OCI-M2 (cell line): ENCODE measurements around the gene EMP3.
"Not testable (repeated sequence)": the region's sequence is repeated elsewhere in the genome, so short reads cannot be mapped to it uniquely, and the experiment has no call there.

ENCODE experiments used
- DNase-seq: peaks from one replicate; lab custom pipeline; 2025; ENCODE audit not compliant: unreplicated experiment; lab: John Stamatoyannopoulos, UW

Gene EMP3

DNA sequence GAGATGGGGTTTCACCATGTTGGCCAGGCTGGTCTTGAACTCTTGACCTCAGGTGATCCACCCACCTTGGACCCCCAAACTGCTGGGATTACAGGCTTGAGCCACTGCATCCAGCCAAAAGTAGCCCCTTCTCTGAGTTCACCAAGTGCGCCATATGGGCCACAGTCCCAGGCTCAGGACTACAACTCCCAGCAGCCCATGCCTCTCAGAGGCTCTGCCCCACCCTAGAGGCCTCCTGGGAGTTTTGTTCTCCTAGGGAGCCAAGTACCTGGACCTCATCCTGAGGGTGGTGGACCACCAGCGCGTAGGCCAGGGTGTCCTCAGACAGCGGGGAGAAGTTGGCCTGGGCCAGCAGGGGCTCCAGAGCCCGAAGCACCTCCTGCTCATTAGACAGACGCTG, 19.5 kb downstream of the EMP3 start:
- DNase-seq: no peak

GRCh38 chr19:48346191-48346590, 20.8 kb downstream of the EMP3 start:
- no peak for DNase-seq

DNA sequence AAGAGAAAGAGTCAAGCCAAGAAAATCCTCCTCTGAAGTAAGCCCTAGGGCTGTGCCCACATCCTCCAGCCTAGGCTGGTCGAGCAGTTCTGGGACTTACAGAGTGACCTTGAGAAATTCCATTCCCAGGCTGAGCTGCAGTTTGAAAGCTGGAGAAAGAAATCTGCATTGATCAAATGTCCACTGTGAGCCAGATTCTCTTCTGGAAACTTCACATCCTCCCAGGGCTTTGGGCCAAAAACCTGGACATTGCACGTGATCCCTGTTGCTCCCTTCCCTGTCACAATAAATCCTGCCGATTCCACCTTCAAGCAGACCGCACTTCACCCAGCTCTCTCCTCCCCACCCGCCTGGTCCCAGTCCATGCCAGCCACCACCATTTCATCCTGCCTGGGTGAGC, 22.7 kb downstream of the EMP3 start:
- DNase-seq: no peak

DNA sequence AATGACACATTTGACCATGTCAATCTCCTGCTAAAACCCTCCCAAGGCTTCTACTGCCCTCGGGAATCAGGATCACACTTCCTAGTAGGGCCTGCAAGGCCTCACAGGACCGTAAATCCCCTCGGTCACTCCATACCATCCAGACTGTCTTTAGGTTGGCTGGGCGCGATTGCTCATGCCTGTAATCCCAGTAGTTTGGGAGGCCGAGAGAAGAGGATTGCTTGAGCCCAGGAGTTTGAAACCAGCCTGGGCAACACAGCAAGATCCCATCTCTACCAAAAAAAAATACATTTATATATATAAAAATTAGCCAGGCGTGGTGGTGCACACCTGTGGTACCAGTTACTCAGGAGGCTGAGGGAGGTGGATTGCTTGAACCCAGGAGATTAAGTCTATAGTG, 23.4 kb downstream of the EMP3 start:
- DNase-seq: no peak

GRCh38 chr19:48350856-48351255, 25.5 kb downstream of the EMP3 start:
- no peak for DNase-seq

- DNase-seq: no peak
Observed at GRCh38 chr19:48351341-48351752, 26.0 kb downstream of the EMP3 start.

DNA sequence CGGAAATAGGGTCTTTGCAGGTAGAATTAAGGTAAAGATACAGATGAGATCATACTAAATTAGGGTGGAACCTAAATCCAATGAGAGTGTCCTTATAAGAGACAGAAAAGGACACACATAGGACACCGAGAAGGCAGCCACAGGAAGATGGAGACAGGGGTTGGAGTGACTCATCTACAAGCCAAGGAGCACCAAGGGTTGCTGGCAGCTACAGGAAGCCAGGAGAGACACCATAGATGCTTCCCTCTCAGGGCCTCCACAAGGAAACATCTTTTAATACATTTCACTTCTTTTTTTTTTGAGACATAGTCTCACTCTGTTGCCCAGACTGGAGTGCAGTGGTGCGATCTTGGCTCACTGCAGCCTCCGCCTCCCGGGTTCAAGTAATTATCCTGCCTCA, 28.3 kb downstream of the EMP3 start:
- no peak for DNase-seq

- DNase-seq: no peak
Observed at GRCh38 chr19:48354332-48354992, 29.1 kb downstream of the EMP3 start.

DNA sequence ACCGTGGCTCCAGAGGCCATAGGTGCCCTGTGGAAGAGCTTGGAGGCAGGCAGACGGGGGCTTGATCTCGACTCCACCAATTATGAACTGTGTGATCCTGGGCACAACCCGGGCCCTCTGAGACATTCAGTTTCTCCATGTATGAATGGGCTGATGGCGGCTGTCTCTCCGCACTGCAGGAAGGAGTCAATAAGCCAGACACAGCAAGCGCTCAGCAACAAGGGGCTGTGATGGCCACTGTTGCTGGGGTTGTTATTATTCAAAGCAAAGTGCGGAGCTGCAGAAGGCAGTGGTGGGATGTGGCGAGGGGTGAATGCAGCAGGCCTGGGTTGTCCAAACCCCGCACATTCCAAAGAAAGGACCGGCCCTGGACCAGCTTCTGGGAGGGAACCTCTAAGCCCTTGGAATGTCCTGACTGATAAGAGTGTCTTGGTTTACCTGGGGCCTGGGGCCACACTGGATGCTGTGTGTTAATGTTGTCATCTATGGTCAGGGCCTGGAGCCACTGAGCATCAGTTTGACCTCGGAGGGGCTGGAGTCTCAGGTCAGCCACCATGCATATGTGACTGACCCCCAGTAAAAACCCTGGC, 30.1 kb downstream of the EMP3 start:
- DNase-seq: no peak

DNA sequence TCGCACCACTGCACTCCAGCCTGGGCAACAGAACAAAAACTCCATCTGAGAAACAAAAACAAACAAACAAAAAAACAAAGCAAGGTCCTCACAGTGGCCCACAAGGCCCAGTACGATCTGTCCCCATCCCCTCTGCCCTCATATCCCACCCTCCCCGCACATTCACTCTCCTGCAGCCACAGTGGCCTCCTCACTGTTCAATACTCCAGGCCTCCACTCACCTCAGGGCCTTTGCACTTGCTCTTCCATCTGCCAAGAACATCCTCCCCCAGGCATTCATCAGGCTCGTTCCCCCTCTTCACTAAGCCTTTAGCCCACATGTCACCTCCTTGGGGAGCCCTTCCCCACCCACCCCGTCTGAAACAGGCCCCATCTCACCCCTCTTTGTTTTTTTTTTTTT, 33.8 kb downstream of the EMP3 start:
- no peak for DNase-seq

DNA sequence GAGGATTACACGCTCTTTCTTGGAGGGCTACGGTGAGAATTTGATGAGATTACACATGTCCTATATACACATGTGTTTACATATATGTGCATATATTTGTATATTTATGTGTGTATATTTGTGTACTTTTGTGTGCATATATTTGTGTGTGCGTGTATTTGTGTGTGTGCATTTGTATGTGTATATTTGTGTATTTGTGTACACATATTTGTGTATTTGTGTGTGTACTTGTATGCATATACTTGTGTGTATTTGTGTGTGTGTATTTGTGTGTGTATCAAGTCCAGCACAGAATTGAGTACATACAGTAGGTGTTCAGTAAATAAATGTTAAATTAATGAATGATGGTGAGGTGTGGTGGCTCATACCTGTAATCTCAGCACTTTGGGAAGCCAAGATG, 36.6 kb downstream of the EMP3 start:
- DNase-seq: no peak

- DNase-seq: peak; percentile 65
Observed at GRCh38 chr19:48362716-48363499, 37.6 kb downstream of the EMP3 start.

DNA sequence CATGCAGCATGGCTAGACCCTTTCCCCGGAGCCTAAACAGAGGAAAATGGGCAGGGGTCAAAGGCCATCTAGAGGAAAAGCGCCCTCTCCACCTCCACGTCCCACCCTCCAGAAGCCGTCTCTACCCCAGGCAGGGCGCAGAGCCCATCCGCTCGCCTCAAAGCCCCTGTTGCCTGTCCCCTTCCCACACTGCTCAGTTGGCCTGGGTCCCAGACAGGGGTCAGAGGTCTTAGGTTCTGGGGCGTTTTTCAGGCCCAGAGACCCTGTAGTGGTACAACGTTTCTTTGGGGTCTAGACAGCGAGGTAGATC, 38.1 kb downstream of the EMP3 start:
- no peak for DNase-seq

GRCh38 chr19:48363810-48364597, 38.7 kb downstream of the EMP3 start, which contains the start of the genes SYNGR4 and TMEM143:
Gene SYNGR4 (plus strand): TSS chr19:48364367. CDS start chr19:48365843, 1,476 bp downstream.
Gene TMEM143 (minus strand): TSS chr19:48363940. CDS start chr19:48363920, 20 bp downstream.
- peak; percentile 99 for DNase-seq

- DNase-seq: no peak
Observed at GRCh38 chr19:48364598-48365348, 39.4 kb downstream of the EMP3 start.

DNA sequence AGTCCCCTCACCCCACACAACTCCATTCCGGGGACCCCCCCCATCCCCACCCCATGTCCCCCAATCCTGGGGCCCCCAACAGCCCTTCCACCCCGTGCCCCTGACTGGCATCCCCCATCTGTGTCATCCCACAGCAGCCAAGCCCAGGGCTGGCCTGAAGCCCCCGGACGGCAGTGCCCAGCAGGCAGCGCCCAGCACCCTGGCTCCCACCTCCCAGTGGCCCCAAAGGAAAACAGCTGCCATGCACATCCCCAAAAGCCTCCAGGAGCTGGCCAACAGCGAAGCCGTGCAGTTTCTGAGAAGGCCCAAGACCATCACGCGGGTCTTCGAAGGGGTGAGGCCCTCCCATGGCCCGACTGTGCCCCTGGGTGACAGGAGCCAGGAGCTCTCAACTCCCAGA, 40.2 kb downstream of the EMP3 start:
- no peak for DNase-seq

DNA sequence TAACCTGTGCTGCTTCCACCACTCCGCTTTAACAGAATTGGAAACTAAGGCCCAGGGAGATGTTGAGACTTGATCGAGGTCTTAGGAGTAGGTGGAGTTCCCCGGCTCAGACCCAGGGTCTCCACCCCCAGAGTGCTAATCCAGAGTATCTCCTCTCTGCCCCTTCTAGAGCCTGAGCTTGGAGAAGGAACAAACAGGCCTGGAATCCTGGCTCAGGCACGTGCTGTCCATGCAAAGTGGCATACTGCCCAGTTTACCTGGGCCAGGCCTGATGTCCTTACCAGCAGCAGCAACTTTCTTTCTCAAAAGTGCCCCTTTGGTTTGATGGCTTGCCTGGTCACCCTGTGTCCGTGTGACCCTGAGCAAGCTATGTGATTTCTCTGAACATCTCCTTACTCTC, 42.5 kb downstream of the EMP3 start:
- DNase-seq: no peak

DNA sequence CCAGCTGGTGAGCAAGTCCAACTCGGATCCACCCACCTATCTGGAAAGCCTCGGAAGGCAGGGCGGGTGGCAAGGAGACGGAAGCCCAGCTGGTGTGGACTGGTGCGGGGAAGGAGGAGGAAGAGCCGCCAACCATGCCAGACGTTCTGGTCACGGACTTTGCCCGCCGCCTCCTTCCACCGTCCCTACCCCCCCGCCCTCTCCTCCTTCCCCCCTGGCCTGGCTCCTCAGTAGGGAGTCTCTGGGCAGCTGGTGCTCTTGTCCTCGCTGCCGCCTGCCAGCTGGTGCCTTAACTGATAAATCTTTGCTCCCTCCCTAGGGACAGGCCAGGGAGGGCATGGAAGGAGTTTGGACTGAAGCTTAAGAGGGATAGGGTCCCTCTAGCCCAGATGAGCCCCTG, 43.6 kb downstream of the EMP3 start:
- DNase-seq: no peak

DNA sequence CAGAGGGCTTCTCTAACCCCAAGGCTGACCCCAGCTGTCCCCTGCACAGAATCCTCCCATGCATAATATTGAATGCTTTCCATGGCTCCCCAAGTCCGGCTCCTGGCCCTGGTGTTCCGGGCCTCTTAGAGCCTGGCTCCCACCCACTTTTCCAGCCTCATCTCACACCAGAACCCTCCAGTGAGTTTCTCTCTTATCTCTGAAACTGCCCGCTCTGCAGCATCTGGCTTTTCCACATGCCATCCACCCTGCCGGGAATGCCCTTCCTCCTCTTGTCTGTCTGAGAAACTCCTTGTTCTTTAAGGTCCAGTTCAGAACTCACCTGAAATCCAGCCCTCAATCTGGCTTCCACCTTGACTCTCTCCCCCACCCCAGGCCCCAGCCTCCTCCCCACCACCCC, 45.6 kb downstream of the EMP3 start:
- no peak for DNase-seq

DNA sequence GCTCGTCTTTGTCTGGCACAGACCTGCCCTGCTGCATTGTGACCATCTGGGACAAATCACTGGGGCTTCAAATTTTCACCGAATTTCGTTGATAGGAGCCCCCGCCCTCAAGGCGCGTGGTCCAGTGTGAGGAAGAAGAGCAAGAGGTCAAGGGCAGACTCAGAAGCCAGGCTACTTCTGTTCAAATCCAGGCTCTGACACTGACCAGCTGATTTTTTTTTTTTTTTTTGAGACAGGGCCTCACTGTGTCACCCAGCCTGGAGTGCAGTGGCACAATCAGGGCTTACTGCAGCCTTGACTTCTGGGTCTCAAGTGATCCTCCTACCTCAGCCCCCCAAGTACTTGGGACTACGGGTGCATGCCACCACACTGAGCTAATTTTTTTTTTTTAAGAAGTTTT, 46.0 kb downstream of the EMP3 start:
- no peak for DNase-seq

DNA sequence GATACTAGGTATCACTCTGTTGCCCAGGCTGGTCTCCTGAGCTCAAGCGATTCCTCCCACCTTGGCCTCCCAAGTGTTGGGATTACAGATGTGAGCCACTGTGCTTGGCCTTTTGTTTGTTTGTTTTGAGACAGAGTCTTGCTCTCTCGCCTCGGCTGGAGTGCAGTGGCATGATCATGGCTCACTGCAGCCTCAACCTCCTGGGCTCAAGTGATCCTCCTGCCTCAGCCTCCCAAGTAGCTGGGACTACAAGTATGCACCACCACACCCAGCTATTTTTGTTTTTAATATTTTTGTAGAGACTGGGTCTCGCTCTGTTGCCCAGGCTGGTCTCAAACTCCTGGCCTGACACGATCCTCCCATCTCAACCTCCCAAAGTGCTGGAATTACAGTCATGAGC, 46.4 kb downstream of the EMP3 start:
- not testable (repeated sequence) for DNase-seq
